GM12878 (cell line): Measurements from ENCODE around the gene CYBC1. TPM values are rescaled to one million over a fixed set of nuclear protein-coding genes. Genes with fewer than 3 reads are reported as not detected.

Experiments used
- ATAC-seq: fragments of 200-7000 bp; cut with Tn5 transposase; 3 replicates; pipeline ENCODE4 v1.9.1; 2020; ENCODE audit warnings: mild to moderate bottlenecking, moderate library complexity
- BruUV-seq: library from RNA; stranded (reverse); fragments of 400-500 nt; replicated peaks from 2 replicates; lab custom pipeline; 2021; lab: Mats Ljungman, UMichigan
- CTCF ChIA-PET: fragments of 300-600 bp; sonication (Branson Sonifier 250); formaldehyde crosslinking; extraction: SDS; loops from one replicate; lab custom pipeline; 2021; ENCODE audit warnings: inconsistent platforms; lab: Yijun Ruan, JAX
- POLR2A ChIA-PET: fragments of 350-600 bp; formaldehyde crosslinking; extraction: SDS; loops from one replicate; lab custom pipeline; 2021; ENCODE audit warnings: inconsistent platforms; lab: Charles Lee
- RAD21 ChIA-PET: fragments of 300-600 bp; sonication (Branson Sonifier 250); formaldehyde crosslinking; loops from one replicate; lab custom pipeline; 2023; ENCODE audit warnings: antibody characterized with exemption; ENCODE audit not compliant: unreplicated experiment; lab: Charles Lee
- SMC1A ChIA-PET: fragments of 300-600 bp; sonication (Branson Sonifier 250); formaldehyde crosslinking; loops from one replicate; lab custom pipeline; 2023; ENCODE audit not compliant: unreplicated experiment, uncharacterized antibody; lab: Charles Lee
- DNase-seq: peaks from one replicate; pipeline ENCODE4 v3.0.0-alpha.2; 2011; ENCODE audit warnings: low read depth, low spot score
- FAIRE-seq: peaks from 3 replicates; lab custom pipeline; 2011; peaks lifted over from hg19 to GRCh38; lab: Jason Lieb, UNC
- H2AFZ ChIP-seq: 2 replicates; pipeline ENCODE4 v1.6.0; 2011; ENCODE audit warnings: low read depth, low read length, control low read depth; ENCODE audit not compliant: control insufficient read depth
- H3K27ac ChIP-seq: 2 replicates; pipeline ENCODE4 v1.5.1; 2011; ENCODE audit warnings: control low read depth; ENCODE audit not compliant: control insufficient read depth, insufficient read depth
- H3K27me3 ChIP-seq, 2 experiments: replicated peaks in 1 of 2; 2 replicates each; pipeline versions ENCODE4 v1.6.0 to v1.6.1; 2011; ENCODE audit warnings: low read length in 1 of 2; ENCODE audit not compliant: control insufficient read depth in 2 of 2, insufficient read depth in 2 of 2
- H3K36me3 ChIP-seq, 2 experiments: 2 replicates each; pipeline ENCODE4 v1.5.1; 2011; ENCODE audit warnings: low read length in 1 of 2; ENCODE audit not compliant: control insufficient read depth in 2 of 2, insufficient read depth in 2 of 2
- H3K4me1 ChIP-seq: 2 replicates; pipeline ENCODE4 v1.6.1; 2011; ENCODE audit warnings: mild to moderate bottlenecking, low read length, moderate library complexity, mixed read lengths; ENCODE audit not compliant: control insufficient read depth, insufficient read depth
- H3K4me2 ChIP-seq: 2 replicates; pipeline ENCODE4 v1.6.0; 2011; ENCODE audit warnings: control low read depth; ENCODE audit not compliant: control insufficient read depth, insufficient read depth
- H3K4me3 ChIP-seq: fragments of 200-600 bp; sonication (generic); 2 replicates; pipeline ENCODE4 v1.5.1; 2016
- H3K79me2 ChIP-seq: 2 replicates; pipeline ENCODE4 v1.6.0; 2011; ENCODE audit warnings: low read length; ENCODE audit not compliant: control insufficient read depth, insufficient read depth
- H3K9ac ChIP-seq: 2 replicates; pipeline ENCODE4 v1.8.0; 2011; ENCODE audit warnings: low read length, control low read depth, mixed read lengths; ENCODE audit not compliant: control insufficient read depth, insufficient read depth
- H3K9me3 ChIP-seq: replicated peaks from 3 replicates; pipeline ENCODE4 v1.5.1; 2011; ENCODE audit warnings: mild to moderate bottlenecking, low read length; ENCODE audit not compliant: control insufficient read depth, insufficient read depth
- H4K20me1 ChIP-seq: 2 replicates; pipeline ENCODE4 v1.6.0; 2011; ENCODE audit not compliant: control insufficient read depth, insufficient read depth
- KLF5 ChIP-seq: fragments of 450-650 bp; IDR thresholded peaks from 2 replicates; pipeline ENCODE4 v1.6.1; 2014; ENCODE audit warnings: mild to moderate bottlenecking; ENCODE audit not compliant: partially characterized antibody
- RAD21 ChIP-seq: IDR thresholded peaks from 2 replicates; pipeline ENCODE4 v1.6.1; 2011; ENCODE audit warnings: mild to moderate bottlenecking, low read depth, low read length, moderate library complexity; ENCODE audit not compliant: insufficient read depth
- RB1 ChIP-seq: fragments of 450-650 bp; formaldehyde crosslinking; IDR thresholded peaks from 2 replicates; pipeline ENCODE4 v1.6.1; 2017; ENCODE audit warnings: mild to moderate bottlenecking, borderline replicate concordance
- RELA ChIP-seq: fragments of 450-650 bp; IDR thresholded peaks from 2 replicates; pipeline ENCODE4 v1.8.0; 2014; ENCODE audit warnings: borderline replicate concordance; ENCODE audit not compliant: partially characterized antibody
- SREBF2 ChIP-seq: IDR thresholded peaks from 2 replicates; pipeline ENCODE4 v1.6.1; 2012; ENCODE audit warnings: mild to moderate bottlenecking, low read length
- STAT1 ChIP-seq: fragments of 450-650 bp; conservative IDR thresholded peaks from 2 replicates; pipeline ENCODE4 v1.6.1; 2014; ENCODE audit warnings: antibody characterized with exemption, mild to moderate bottlenecking
- STAT3 ChIP-seq: IDR thresholded peaks from 2 replicates; pipeline ENCODE4 v1.6.1; 2011; ENCODE audit warnings: low read depth, low read length, improper control_type of control experiment
- WGBS: methylation state at CpG from one replicate; pipeline ENCODE4 v1.1.6; 2016; ENCODE audit warnings: low lambda C conversion rate; ENCODE audit not compliant: insufficient replicate concordance, insufficient coverage; ENCODE audit errors: missing lambda C conversion rate; 5-methylcytosine and 5-hydroxymethylcytosine counted together
- in situ Hi-C: fragments of 300-500 bp; cut with MboI; formaldehyde crosslinking; loops from 9 replicates; pipeline ENCODE4 v1.14.3; 2018; ENCODE audit warnings: mixed read lengths
- intact Hi-C: fragments of 100-400 bp; cut with micrococcal nuclease; formaldehyde crosslinking; loops from one replicate; pipeline ENCODE4 v1.14.2; 2022; ENCODE audit not compliant: unreplicated experiment
- polyA plus RNA-seq, 11 experiments: library from polyadenylated mRNA; depleted of rRNA in 4 of 11; unstranded in 6 of 11; stranded (reverse) in 5 of 11; fragments of >200 nt; fragmentation: Nextera tagmentation in 4 of 11; fragmentation: Illumina TruSeq in 1 of 11; extraction: Ambion mirVana in 4 of 11; extraction: Trizol in 1 of 11; gene quantifications; 1 replicate in 1 of 11; 2 replicates in 10 of 11; pipeline versions ENCODE4 v1.2.1 to v1.2.3, GENCODE V29; 2011 to 2016; ENCODE audit warnings: inconsistent platforms in 2 of 11, missing spikeins in 2 of 11, low read depth in 1 of 11
- total RNA-seq, 4 experiments: library from RNA; depleted of rRNA in 3 of 4; stranded (reverse); fragments of >200 nt in 3 of 4; fragmentation: Illumina TruSeq in 1 of 4; extraction: Trizol in 1 of 4; gene quantifications; 2 replicates each; pipeline versions ENCODE4 v1.2.1 to v1.2.3, GENCODE V29; 2013 to 2021
- TF ChIP-seq, protein P1 (sequence below): fragments of 150-350 bp; IDR thresholded peaks from 2 replicates; pipeline ENCODE4 v1.6.1; 2016; ENCODE audit warnings: low read depth, low read length
- TF ChIP-seq, protein P2 (sequence below): IDR thresholded peaks from 2 replicates; pipeline ENCODE4 v1.6.1; 2011; ENCODE audit warnings: borderline replicate concordance, low read depth, mild to moderate bottlenecking, moderate library complexity, mixed read lengths, low read length; ENCODE audit not compliant: insufficient read depth; ENCODE audit errors: extremely low read length
- TF ChIP-seq, protein P3 (sequence below): IDR thresholded peaks from 2 replicates; pipeline ENCODE4 v1.6.1; 2012; ENCODE audit warnings: improper control_type of control experiment, low read depth, low read length; ENCODE audit not compliant: insufficient replicate concordance

The CYBC1 gene
- total and polyA plus RNA-seq, 10 of the 15 experiments (the other 5 are each of a cell fraction or from before 2014, with no cell fraction given): 4.2 to 162 (median 133) TPM

DNA sequence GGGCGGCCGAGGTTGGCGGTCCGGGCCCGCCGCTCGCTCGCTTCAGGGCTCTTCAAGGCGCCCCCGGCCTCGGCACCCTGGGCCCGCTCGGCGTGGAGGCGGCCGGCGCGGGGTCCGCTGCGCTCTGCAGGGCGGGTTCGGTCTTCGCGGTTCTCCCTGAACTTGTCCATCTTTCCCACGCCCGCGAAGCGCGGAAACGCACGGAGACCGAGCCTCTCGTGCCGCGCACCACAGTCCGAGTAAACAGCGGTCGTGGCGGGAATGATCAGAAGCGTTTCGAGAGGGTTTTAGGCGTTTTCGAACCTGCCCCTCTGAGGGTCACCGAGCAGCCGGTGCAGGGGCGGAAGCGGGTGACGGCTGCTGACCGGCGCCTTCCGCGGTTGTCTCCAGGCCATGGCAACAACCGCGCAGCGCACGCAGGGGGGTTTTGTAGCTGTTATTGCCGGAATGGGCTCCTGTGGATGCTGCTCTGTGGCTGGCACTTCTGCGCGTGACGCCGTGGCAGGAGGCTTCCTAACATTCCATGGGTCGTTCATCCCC is 8.4 kb upstream of the CYBC1 start (continued):
- TF ChIP-seq, protein P1, sequence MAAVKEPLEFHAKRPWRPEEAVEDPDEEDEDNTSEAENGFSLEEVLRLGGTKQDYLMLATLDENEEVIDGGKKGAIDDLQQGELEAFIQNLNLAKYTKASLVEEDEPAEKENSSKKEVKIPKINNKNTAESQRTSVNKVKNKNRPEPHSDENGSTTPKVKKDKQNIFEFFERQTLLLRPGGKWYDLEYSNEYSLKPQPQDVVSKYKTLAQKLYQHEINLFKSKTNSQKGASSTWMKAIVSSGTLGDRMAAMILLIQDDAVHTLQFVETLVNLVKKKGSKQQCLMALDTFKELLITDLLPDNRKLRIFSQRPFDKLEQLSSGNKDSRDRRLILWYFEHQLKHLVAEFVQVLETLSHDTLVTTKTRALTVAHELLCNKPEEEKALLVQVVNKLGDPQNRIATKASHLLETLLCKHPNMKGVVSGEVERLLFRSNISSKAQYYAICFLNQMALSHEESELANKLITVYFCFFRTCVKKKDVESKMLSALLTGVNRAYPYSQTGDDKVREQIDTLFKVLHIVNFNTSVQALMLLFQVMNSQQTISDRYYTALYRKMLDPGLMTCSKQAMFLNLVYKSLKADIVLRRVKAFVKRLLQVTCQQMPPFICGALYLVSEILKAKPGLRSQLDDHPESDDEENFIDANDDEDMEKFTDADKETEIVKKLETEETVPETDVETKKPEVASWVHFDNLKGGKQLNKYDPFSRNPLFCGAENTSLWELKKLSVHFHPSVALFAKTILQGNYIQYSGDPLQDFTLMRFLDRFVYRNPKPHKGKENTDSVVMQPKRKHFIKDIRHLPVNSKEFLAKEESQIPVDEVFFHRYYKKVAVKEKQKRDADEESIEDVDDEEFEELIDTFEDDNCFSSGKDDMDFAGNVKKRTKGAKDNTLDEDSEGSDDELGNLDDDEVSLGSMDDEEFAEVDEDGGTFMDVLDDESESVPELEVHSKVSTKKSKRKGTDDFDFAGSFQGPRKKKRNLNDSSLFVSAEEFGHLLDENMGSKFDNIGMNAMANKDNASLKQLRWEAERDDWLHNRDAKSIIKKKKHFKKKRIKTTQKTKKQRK: no peak
- TF ChIP-seq, all 136 proteins: peak for 12

DNA sequence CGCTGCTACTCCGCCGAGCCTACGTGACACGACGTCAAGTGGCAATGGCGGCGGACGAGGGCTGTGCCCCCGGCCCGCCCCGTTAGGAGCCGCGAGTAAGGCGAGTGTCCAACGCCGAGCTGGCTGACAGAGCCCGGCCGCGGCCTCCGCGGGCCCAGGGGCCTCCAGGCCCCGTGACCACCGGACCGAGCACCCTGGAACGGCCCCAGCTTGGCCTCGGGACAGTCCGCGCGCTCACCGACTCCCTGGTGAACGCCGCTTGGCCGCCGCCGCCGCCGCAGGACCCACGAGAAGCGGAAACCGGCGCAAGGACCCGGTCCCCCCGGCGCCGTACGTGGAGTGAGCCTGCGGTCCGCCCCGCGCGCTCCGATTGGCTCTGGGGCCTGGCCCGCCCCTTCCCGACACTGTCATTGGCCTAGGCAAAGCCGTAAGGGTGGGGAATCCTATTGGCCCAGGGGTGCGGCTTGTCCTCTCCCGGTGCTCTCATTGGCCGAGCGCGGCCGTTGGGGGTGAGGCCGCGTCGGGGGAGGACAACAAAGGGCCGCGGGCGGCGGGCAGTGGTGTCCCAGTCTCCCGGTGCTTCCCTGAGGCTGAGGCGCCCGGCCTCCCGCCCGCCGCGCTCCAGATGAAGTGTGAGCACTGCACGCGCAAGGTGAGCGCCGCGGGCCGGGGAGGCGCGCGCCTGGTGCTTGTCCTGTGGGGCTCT is 7.8 kb upstream of the CYBC1 start, which contains the start of gene NARF:
Gene NARF (plus strand): TSS at position 563 of the 706 bp plus-strand sequence. CDS start 63 bp downstream, at position 626.
- Histone ChIP-seq H3K9me3 (no peaks in the 10 kb centered on the region), H3K79me2 (peaks cover 10% of the 10 kb centered on the region), H4K20me1 (no peaks in the 10 kb centered on the region), H3K9ac (peak within 1 kb of the TSS; percentile 92), H3K36me3 (peaks cover 6 to 20% of the 10 kb centered on the region in 2 experiments), H3K4me2 (peak within 1 kb of the TSS; percentile 83), H3K27me3 (no peaks in the 10 kb centered on the region), H3K27ac (peak within 1 kb of the TSS; percentile 99), H3K4me3 (peak within 1 kb of the TSS; percentile 92), H3K4me1 (peaks cover 6% of the 10 kb centered on the region), H2AFZ (peak within 1 kb of the TSS; percentile 72)
- ChIA-PET POLR2A (interaction anchor here (0.5 to 1.8 kb wide), 4 partner anchors 9 to 597 kb away, joined by 4 to 16 read pairs (median 8); no protein-coding TSS in a partner anchor), SMC1A (interaction anchor here (0.7 to 1.8 kb wide), 3 partner anchors 9 to 39 kb away, joined by 3 to 7 read pairs (median 6); no protein-coding TSS in a partner anchor), RAD21 (interaction anchor here (1.0 to 1.4 kb wide), 2 partner anchors 92 to 250 kb away, joined by 3 read pairs; no protein-coding TSS in a partner anchor), CTCF (interaction anchor here (1.2 to 2.0 kb wide), 2 partner anchors 93 kb away, joined by 3 to 6 read pairs; no protein-coding TSS in a partner anchor)
- FAIRE-seq: no peak
- WGBS: 2% methylated on average over 71 of the region's 85 CpGs
- intact Hi-C loops: loop anchor here (1.0 kb wide), 2 partner anchors 9 to 36 kb away; no protein-coding TSS in a partner anchor
- DNase-seq: peak; percentile 87
- in situ Hi-C loops: no loop called here
- ATAC-seq: peak; percentile 99
- BruUV-seq: no TSS peak
- no peak for TF ChIP-seq KLF5
- TF ChIP-seq, protein P2, sequence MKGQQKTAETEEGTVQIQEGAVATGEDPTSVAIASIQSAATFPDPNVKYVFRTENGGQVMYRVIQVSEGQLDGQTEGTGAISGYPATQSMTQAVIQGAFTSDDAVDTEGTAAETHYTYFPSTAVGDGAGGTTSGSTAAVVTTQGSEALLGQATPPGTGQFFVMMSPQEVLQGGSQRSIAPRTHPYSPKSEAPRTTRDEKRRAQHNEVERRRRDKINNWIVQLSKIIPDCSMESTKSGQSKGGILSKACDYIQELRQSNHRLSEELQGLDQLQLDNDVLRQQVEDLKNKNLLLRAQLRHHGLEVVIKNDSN: no peak
- peak; percentile 76; the same call in 1 of the 2 replicates for TF ChIP-seq RB1
- TF ChIP-seq, protein P3, sequence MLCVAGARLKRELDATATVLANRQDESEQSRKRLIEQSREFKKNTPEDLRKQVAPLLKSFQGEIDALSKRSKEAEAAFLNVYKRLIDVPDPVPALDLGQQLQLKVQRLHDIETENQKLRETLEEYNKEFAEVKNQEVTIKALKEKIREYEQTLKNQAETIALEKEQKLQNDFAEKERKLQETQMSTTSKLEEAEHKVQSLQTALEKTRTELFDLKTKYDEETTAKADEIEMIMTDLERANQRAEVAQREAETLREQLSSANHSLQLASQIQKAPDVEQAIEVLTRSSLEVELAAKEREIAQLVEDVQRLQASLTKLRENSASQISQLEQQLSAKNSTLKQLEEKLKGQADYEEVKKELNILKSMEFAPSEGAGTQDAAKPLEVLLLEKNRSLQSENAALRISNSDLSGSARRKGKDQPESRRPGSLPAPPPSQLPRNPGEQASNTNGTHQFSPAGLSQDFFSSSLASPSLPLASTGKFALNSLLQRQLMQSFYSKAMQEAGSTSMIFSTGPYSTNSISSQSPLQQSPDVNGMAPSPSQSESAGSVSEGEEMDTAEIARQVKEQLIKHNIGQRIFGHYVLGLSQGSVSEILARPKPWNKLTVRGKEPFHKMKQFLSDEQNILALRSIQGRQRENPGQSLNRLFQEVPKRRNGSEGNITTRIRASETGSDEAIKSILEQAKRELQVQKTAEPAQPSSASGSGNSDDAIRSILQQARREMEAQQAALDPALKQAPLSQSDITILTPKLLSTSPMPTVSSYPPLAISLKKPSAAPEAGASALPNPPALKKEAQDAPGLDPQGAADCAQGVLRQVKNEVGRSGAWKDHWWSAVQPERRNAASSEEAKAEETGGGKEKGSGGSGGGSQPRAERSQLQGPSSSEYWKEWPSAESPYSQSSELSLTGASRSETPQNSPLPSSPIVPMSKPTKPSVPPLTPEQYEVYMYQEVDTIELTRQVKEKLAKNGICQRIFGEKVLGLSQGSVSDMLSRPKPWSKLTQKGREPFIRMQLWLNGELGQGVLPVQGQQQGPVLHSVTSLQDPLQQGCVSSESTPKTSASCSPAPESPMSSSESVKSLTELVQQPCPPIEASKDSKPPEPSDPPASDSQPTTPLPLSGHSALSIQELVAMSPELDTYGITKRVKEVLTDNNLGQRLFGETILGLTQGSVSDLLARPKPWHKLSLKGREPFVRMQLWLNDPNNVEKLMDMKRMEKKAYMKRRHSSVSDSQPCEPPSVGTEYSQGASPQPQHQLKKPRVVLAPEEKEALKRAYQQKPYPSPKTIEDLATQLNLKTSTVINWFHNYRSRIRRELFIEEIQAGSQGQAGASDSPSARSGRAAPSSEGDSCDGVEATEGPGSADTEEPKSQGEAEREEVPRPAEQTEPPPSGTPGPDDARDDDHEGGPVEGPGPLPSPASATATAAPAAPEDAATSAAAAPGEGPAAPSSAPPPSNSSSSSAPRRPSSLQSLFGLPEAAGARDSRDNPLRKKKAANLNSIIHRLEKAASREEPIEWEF: no peak
- TF ChIP-seq STAT1: no peak
- no peak for TF ChIP-seq SREBF2
- no peak for TF ChIP-seq RELA
- no peak for TF ChIP-seq RAD21
- TF ChIP-seq STAT3: no peak
